AML-193 (cell line): Measurements from ENCODE around the gene MRO.
"Not testable (repeated sequence)": the region's sequence is repeated elsewhere in the genome, so short reads cannot be mapped to it uniquely, and the experiment has no call there.

Source experiments
- DNase-seq, 2 experiments: peaks; one replicate each; lab custom pipeline; 2025; lab: John Stamatoyannopoulos, UW

Gene MRO

DNA sequence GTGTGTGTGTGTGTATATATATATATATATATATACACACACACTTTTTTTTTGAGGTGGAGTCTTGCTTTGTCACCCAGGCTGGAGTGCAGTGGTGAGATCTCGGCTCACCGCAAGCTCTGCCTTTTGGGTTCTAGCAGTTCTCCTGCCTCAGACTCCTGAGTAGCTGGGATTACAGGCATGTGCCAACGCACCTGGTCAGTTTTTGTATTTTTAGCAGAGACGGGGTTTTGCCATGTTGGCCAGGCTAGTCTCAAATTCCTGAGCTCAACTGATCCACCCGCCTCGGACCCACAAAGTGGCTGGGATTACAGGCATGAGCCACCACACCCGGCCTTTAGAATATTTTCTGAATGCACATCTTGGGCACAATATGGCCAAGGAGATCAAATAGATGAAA lies 13.7 kb upstream of the MRO start:
- not testable (repeated sequence) for DNase-seq

DNA sequence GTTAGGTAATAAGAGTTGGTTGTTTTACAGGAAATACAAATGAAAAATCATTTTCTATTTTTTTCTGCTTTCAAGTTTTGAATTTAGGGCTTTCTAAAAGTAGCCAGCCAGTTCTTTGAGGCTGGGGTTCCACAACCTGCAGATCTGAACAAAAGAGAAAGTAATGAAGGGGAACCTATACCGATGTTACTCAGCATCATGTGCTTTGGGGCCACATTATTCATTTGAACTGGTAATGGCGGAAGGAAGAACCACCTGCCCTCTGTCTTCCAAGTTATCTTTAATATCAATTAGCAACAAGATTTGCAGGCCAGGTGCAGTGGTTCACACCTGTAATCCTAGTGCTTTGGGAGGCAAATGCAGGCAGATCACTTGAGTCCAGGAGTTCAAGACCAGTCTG lies 12.9 kb upstream of the MRO start:
- no peak for DNase-seq

DNA sequence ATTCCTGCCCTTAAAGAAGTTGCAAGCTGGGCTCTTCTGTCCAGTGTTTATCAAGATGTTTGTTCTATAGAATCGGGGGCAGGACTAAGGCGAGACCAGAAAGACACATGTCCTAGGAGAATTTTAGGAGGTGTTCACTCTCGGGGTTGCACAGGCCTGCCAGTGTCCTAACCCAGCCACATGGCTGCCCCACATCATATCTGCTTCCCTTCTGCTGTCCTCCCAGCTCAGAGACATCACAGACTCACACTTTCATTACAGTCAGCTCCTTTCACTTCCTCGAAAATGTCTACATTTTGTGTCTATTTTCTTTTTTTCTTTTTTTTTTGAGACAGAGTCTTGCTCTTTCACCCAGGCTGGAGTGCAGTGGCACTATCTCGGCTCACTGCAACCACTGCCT lies 10.7 kb upstream of the MRO start:
- DNase-seq: no peak

DNA sequence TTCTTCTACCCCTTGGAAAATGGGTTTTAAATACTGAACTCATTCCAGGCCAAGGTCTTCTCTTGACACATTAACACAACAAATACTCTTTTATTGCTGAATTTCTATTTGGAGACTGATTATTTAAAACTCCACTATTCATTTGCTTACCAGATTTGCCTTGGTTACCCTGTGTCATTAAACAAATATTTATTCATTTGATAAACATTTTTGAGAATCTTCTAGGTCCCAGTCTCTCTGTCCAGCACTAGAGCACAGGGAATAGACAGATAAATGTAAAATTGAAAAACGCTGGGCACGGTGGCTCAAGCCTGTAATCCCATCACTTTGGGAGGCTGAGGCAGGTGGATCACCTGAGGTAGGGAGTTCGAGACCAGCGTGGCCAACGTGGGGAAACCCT lies 9.8 kb upstream of the MRO start:
- no peak for DNase-seq

DNA sequence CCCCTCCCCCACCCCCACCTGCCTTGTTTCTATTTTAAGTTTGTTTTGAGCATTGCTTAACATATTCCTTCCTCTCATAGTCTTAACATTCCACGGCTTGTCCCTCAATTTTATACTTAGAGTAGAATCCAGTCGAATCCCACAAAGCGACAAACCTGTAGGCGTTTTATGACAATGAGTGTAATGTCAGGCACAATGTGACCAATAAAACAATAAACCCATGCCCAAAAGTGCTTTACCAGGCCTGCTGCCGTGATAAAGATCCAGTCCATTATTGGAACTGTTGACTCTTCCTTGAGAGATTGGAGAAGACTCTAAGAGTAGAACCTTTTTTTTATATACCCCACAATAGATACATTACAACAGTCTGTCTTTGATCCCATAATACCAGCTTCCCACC lies 6.2 kb upstream of the MRO start:
- DNase-seq: no peak

DNA sequence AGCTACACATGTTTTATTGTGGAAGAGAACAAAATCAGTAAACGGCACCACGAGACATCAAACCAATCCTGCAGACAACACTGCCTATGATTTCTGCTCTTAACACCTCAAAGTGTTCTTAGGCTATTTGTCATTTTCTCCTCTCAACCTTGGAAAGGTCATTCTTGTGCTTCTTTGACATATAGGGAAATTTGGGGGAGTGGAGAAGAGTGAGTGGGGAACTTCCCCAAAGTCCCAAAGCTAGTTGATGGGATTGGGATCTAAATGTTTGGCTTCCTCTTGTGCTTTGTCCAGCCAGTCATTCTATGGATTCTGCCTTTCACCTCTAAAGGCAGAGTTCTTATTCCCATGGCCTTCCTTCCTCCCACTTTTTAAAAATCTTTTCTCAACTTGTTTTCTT lies 5.8 kb upstream of the MRO start:
- DNase-seq: no peak

DNA sequence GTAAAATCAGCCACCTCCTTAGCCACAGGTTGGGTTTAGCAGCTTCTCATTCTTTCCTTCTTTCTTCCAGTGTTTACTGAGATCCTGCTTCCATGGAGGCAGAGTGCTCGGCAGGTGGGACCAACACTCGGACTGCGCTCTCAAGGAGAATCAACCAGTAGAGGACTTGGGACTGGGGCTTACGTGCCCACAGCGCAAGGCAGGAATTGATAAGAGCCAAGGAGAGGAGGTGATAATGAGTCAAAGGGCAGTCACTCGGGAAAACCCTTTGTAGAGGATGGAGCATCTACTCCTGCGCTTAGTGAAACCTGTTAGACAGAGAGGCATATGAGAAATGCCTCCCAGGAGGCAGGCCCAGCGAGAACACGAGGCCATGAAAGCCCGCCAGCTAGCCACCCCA lies 2.9 kb upstream of the MRO start:
- DNase-seq: no peak

DNA sequence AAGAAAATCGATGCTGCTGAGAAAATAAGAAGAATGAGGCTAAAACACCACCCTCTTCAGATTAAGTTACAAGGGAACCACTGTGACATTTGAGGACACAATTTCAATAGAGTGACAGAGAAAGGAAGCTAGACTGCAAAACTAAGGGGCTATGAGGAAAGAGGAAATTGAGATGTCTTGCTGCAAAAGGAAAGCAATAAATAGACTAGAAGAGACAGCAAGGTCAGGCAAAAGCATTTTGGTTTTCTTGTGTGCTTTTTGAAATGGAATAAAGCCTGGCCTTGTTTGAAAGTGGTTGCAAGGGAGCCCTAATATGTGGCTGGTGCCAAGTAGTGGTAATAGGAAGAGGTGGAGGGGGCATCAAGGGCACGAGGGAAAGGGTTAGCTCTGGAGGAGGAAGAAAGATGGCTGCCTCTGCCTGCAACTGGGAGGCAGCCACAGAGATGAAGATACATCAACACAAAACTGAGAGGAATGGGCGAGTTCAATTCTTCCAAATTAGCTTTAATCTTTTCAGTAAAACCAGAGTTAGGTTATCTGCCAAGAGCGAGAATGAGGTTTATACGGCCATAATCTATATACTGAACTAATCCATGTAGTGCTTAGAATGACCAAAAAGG lies 1.2 kb upstream of the MRO start:
- peak; percentile 66 for DNase-seq

DNA sequence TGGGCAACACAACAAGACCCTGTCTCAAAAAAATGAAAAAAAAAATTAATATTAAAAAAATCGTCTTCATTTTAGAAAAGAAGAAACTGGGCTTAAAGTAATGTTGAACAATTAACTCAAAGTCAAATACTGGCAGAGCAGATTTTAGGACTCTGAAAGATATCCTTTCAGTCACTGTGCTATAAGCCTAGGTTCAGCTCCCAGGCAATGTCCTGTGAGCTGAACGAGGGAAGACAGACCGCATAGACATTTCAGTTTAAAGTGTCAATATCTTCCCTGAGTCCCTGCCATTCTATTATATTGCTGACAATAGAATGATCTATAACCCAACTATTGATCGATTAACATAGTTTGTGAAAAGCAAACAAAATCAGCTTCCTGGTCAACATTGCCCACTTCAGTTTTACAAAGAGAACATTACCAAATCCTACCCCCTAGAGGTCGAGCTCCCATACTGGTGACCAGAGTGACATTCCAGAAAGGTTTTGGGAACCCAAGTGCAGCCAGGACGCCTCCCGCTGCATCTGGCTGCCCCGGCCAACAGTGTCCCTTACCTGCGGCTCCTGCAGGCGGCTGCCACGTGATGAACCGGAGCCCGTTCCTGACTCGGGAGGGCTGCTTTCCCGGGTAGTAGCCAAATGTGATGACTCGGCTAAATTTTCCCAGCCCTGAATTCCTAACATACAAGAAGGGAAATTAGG lies 639 bp downstream of the MRO start:
- peak in 1 of 2 experiments; percentile 5 for DNase-seq

DNA sequence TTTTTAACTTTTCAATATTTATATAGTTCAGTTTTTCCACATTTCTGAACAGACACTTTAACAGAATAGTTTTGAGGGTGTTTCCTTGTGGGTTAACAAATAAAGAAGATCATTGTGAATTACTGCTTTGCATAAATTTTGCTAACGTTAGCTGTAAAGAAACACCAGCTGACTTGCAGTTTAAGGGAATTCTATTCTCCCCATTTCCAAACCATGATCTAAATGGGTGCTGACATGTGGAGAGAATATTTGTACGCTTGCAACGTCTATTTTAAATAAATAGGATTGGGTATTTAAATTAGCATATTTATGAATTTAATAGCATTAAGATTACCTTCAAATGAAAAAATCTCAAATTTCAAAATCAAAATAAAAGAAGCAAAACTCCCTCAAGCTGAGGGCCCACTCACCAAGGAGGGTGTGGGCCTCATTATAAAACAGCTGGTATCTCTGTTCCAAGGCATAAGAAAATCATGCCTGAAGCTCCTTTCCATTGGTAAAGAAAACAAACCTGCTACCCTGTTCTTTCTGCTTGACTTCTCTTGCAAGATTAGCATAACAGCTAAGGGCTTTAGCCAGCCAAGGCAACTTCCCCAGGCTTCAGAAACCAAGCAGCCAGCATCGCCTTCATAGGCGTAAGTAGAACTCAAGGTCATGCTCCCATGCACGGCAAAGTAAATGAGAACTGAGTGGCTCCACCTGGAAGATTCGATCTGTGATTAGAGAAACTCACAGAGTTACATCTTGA lies 3.2 kb downstream of the MRO start:
- no peak for DNase-seq

DNA sequence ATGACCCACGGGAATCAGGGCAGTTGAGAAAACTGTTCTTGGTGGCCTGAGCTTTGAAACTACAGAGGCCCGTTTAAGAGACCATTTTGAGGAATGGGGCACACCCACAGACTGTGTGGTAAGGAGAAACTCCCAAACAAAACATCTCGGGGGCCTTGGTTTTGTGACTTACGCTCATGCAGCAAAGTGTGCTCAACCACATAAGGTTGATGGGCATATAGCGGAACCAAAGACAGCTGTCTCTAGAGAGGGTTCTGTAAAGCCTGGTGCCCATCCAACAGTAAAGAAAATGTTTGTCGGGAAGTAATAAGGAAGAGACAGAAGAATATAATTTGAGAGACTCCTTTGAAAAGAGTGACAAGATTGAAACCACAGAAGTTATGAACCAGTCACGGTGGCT lies 5.4 kb downstream of the MRO start:
- DNase-seq: no peak

DNA sequence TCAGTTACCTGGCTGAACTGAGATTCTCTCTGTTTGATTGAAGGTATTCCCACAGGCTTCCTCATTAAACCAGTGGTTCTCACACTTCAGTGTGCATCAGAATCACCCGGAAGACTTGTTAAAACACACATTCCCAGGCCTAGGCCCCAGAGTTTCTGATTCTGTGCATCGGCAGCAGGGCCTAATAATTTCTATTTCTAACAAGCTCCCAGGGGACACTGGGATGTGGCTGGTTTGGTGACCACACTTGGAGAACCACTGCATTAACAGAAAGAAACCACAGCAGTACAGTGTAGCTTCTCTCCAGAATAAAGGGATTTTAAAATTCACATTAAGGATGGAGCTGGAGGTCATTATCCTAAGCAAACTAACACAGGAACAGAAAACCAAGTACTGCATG lies 6.5 kb downstream of the MRO start:
- no peak for DNase-seq

DNA sequence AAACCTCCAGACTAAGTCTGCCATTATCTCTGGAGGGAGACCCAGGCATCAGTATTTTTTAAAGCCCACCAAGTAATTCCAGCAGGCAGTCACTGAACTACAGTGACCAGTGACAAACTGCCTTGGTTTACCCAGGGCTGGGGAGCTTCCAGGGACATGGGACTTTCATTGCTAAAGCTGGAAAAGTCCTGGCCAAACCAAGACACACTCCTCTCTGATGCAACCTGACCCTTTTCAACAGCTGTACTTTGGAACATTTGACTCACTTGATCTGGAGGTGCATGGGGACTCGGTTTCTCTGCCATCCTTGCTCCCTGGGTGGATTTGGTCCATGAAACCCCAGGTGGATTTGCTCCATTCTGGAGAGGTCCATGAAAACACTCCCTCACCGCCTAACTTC lies 7.0 kb downstream of the MRO start:
- DNase-seq: no peak

DNA sequence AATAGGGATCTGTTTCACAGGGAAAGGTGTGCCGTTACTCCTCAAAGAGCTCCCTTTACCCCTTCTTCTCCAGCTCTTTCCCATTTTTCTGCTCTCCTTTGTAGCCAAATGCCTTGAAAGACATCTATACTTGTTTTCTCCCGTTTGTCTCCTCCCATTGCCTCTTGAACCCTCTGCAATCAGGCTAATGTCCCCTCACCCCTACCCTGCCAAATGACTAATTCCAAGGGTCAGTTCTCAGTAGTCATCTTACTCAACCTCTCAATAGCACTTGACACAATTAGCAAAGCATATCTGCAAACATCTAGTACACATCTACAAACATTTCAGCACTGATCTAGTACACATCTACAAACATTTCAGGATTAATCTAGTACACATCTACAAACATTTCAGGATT lies 12.6 kb downstream of the MRO start:
- DNase-seq: no peak

DNA sequence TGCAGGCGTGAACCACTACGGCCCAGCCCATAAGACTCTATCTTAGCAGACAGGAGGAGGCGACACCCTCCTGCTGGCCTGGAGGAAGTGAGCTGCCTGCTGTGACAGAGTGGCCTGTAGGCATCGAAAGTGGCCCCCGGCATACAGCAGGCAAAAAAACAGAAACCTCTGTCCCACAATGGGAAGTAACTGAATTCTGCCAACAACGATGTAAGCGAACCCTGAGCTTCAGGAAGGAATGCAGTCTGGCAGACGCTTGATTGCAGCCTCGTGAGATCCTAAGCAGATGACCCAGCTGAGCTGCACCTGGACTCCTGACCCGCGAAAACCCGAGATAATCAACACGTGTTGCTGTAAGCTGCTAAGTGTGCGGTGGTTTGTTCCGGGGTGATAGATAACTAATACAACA lies 13.6 kb downstream of the MRO start:
- no peak for DNase-seq

DNA sequence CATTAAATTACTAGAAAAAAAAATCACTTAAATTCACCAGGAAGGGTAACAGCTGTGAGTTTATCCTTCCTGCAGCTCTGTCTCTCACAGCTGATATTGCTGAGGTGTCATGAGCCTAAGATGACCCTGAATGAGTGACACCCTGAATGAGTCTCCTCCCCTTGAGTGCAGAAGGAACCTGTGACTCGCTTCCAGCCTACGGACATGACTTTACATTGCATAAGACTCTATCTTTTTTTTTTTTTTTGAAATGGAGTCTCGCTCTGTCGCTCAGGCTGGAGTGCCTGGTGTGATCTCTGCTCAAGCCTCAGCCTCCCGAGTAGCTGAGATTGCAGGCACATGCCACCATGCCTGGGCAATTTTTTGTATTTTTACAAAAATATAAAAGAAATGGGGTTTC lies 14.1 kb downstream of the MRO start:
- no peak for DNase-seq

DNA sequence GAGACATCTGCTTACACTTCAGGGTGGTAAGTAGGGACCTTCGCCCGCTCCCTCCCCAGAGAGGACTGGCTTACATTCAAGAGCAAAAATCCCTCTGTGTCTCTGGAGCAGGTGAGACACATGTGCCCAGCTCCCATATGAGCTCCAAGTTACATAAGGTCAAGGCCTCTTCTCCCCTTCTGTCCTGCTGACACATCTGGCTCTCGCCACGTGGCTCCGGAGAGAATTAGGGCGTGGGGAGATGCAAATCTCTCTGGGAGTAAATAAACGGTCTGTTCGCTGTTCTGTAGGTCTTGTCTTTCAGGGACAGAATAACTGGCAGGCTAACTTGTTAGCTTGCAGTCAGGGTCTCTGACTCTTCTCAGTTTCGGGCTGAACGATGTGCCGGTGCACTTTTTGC lies 16.2 kb downstream of the MRO start:
- DNase-seq: no peak

DNA sequence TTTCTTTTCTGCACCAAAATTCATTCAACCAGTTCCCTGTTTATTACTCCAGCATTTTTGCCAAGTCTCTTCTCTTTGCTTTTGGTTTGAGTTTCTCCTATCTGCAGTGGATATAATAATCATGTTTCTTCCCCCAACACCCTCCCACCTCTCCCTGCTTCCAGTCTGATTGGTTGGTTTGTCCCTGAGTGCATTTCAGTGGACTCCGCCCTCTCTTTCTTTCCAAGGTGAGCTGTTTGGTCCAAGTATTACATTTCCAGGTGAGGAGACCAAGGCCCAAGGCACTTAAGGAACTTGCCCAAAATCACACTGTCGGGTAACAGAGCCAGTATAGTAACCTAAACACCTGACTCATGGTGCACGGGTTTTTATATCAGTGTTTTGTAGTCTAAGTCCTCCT lies 17.7 kb downstream of the MRO start:
- DNase-seq: no peak

DNA sequence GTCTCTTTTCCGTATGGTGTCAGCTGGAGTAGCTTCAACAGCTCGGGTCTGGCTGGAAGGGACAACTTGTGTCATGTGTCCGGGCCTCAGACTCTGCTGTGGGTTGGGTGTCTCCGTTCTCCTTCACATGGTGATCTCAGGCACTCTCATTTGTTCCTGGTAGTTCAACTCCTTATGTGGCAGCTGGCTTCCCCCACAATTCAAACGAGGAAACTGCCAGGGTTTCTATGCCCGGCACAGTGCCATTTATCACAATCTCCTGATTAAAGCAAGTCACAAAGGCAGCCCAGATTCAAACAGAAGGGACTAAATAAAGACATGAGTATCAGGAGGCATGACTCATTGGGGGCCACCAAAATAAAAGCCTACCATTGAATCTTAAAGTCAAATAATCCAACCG lies 22.7 kb downstream of the MRO start:
- no peak for DNase-seq

DNA sequence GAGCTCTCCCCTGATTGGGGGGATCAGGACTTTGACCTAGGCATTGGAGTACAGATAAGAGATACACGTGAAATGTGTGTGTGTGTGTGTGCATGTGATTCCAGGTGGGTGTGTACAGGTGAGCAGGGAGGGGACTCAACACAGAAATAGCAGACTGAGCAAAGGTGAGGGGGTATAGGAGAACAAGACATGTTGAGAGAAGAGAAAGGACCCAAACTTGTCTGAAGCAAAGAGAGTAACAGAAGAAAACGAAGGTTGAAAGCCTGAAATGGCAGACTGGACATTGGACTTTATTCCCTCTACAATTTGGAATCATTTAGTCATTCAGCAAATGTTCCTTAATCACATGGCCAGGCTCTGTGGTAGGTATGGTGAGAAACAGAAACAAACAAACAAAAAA lies 23.3 kb downstream of the MRO start:
- DNase-seq: no peak

DNA sequence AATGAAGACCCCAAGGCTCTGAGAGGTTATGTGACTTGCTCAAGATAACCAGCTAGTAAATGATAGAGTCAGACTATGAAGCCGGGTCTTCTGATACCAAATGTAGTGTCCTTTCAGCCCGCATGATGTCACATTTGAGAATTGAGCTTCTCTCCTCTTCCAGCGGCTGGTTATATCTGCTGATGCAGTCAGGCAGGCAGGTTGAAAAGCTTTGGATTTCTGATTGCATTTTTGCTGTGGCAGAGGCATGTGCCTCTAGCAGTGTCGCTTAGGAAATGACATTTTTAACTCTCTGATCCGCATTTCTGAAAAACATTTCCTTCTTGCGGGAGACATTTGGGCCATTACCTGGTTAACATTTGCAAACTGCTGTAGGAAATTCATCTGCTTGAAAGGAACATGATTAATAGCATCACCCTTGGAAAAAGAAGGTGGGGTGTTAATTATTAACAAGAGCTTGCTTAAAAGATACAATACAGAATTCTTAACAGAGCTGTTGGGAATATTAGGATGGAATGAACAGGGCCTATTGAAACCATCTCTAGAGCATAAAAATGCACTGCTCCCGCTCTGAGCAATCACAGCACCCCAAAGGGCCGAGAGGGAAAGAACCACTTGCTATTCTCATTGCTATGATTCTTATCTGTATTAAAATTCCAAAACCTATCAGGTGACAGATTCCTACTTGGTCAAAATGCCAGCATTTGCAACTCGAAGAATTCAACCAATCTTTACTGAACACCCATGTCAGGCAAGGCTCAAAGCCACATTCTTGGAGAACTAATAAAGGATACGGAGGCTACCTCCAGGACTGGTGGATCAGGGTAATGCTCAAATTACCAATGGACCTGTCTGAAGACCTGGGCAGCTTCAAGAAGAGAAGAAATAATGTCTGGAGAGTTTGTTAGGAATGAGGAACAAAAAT lies 25.9 kb downstream of the MRO start:
- DNase-seq: no peak

DNA sequence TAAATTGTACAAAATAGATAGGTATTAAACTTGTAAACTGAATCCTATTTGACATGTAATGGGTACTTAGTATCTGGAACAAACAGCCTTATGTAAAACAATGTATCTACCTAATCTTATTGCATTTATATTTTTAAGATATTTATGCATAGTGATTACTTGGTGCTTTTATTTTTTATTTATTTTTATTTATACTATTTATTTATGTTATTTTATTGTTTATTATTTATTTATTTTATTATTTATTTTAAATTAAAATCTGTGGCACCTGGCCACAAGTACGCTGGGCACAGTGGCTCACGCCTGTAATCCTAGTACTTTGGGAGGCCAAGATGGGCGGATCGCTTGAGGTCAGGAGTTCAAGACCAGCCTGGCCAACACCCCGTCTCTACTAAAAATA lies 26.9 kb downstream of the MRO start:
- DNase-seq: no peak
